Fibroblast of pulmonary artery (primary cell): Measurements from ENCODE around the gene HPSE2.

ENCODE experiments used
- DNase-seq: peaks from one replicate; pipeline ENCODE4 v3.0.0-alpha.2; 2010; ENCODE audit warnings: low read depth
- H3K4me3 ChIP-seq: replicated peaks from 2 replicates; pipeline ENCODE4 v1.5.1; 2011; ENCODE audit warnings: low read depth, mild to moderate bottlenecking, control low read depth, low read length, moderate library complexity
- TF ChIP-seq, protein P1 (sequence below): IDR thresholded peaks from 2 replicates; pipeline ENCODE4 v1.5.1; 2011; ENCODE audit warnings: mild to moderate bottlenecking, control low read depth, low read length, inconsistent platforms; ENCODE audit errors: missing control alignments

Gene HPSE2

GRCh38 chr10:99236627-99237309 is 1.1 kb upstream of the HPSE2 start:
- no peak overlapping the region for H3K4me3 ChIP-seq
- DNase-seq = no peak
- TF ChIP-seq, protein P1, sequence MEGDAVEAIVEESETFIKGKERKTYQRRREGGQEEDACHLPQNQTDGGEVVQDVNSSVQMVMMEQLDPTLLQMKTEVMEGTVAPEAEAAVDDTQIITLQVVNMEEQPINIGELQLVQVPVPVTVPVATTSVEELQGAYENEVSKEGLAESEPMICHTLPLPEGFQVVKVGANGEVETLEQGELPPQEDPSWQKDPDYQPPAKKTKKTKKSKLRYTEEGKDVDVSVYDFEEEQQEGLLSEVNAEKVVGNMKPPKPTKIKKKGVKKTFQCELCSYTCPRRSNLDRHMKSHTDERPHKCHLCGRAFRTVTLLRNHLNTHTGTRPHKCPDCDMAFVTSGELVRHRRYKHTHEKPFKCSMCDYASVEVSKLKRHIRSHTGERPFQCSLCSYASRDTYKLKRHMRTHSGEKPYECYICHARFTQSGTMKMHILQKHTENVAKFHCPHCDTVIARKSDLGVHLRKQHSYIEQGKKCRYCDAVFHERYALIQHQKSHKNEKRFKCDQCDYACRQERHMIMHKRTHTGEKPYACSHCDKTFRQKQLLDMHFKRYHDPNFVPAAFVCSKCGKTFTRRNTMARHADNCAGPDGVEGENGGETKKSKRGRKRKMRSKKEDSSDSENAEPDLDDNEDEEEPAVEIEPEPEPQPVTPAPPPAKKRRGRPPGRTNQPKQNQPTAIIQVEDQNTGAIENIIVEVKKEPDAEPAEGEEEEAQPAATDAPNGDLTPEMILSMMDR = no peak

DNA sequence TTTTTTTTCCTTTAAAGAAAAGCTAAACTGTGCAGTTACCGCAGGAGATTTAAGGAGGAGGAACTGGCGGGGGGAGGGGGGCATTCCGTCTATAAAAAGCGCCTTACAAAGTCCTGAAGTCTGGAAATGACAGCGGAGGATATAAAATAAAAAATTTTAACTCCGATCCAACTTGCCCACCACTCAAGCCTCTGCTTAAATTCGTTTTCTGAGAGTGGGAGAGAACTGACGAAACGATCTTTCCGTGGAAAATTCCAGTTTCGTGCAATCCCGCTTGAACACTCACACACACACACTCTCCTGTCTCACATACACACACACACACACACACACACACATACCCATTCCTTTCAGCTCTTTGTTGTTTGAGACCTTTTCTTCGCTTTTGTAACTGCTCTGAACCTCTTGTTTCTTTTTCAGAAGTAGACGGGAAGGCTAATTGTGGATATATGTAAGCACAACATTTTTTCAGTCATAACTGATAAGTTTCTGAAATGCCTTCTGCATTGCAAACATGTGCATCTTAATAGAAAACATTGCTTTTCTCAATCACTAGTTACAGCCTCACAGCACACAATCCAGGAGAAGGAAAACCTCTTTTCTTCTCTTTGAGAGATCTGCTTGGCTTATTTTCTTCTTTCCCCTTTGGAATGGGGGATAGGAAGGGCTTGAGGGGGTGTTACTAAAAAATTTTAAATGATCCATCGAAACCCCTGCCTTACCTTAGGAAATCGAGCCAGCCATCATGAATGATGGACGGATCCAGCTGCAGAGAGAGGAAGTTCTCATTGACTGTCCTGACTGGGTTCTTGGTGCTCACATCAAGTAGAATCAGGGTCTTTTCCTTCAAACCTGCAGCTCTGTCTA is 628 bp downstream of the HPSE2 start:
- TF ChIP-seq, protein P1 = no peak
- H3K4me3 ChIP-seq = peak overlapping the region; percentile 45
- peak; percentile 23 for DNase-seq

DNA sequence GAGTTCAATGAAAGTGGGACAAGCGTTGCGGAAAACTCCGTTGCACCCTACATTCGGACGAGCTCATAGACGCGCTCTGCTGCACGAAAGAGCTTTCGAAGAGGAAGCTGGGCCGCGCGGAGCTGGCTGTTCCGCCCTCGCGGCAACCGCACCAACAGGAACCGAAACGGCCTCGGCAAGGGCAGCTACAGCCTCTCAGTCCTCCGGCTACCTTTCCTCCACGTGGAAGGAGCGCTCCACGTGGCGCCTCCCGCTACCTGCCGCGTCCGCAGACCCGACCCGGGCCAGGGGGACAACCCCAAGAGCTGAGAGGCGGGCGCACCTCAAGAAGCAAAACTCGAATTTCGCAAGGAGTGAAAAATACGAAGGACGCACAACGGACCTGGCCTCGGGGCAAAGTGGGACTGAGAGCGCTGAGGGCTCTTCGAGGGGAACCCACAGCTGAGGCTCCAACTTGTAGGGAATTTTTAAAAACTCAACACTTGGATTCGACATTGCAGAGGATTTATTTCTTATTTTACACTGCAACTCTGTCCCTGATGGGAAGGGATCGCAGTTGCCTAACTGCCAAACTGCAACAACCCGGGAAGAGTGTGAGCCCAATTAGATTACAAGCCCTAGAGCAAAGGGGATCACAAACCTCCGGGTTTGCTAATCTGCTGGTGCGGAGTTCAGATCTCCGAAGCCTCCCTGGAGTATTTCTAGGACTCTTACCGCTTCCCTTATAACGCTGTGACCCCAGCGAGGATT is 1.4 kb downstream of the HPSE2 start:
- peak overlapping the region; percentile 45 for H3K4me3 ChIP-seq
- TF ChIP-seq, protein P1 = no peak
- peak; percentile 52 for DNase-seq

GRCh38 chr10:99233689-99234037 is 2.0 kb downstream of the HPSE2 start:
- H3K4me3 ChIP-seq = peak overlapping the region; percentile 45
- DNase-seq = no peak
- TF ChIP-seq, protein P1 = no peak

DNA sequence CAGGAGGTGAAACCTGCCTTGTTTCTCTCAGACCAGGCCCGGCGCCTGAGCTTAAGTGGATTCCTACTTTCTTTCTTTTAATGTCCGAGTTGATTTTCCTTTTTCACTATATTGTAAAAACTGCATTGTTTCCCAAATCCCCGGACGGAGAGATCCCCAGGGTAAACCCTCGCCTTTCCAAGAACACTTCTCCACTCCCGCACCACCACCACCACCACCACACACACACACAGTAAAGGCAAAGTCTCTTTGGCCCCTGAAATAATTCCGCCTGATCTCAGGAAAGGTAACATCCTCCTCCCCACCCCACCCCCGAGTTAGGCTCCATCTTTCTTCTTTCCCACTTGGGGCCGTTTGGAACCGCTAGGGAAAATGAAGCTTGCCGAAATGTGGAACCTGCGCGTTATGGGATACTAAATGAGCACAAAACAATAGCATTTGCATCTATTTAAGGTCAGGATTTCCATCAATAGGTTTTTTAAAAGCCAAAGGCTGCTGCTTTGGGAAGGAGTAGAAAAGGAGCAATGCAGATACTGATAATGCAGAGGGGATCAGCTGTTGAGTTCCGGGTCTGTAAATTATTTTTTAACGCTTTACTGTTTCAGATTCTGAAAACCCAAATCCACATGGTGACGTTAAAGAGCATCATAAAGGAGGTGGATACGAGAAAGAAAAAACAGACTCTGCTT is 2.5 kb downstream of the HPSE2 start:
- no peak for DNase-seq
- TF ChIP-seq, protein P1 = no peak
- H3K4me3 ChIP-seq = no peak overlapping the region

DNA sequence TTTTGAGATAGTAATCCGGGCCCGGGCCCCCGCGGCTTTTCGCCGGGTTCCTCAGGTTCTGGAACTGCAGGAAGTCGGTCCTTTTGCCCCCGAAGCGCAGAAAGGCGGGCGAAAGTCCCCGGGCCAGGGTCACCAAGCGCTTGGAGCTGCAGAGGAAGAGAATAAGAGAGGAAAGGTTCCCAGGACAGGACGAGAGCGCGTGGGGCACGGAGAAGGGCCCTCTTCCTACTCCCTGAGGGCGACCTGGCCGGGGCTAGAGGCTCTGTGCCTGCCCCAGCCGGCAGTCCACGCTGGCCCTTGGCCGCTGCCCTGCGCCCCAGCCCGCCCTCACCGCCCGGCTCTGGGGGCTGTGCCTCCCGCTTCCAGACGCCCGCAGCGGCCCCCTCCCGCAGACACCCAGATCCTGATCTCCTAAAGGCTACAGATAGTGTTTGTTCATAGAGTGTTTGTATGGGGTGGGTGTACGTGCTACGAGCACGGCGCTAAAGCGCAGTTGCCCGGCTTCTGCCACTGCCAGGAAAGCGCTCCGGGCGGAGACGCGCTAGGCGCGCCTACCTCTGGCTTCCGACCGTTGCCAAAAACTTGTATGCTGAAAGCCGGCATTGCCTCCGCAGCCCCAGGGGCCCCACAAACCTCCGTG is 3.2 kb downstream of the HPSE2 start:
- TF ChIP-seq, protein P1 = no peak
- H3K4me3 ChIP-seq = no peak overlapping the region
- no peak for DNase-seq
